Measurements from ENCODE around the gene IGSF21. TPM values are rescaled to one million over a fixed set of nuclear protein-coding genes. Genes with fewer than 3 reads are reported as not detected.

The IGSF21 gene
- total and polyA plus RNA-seq, 2 of the 4 experiments (the other 2 are of a cell fraction): not detected

- no peak overlapping the region for H3K9ac ChIP-seq (ENCODE audit: low read depth, low read length)
- H3K4me3 ChIP-seq (ENCODE audit: insufficient read depth, low read depth, low read length): no peak overlapping the region
- H4K91ac ChIP-seq (ENCODE audit: insufficient read depth, low read depth, low read length): no peak overlapping the region
- H3K23ac ChIP-seq (ENCODE audit: low read depth, low read length): no peak overlapping the region
- ChIA-PET CTCF (no interaction called here), POLR2A (ENCODE audit: unreplicated experiment) (no interaction called here)
- no peaks in the 10 kb centered on the region for H4K20me1 ChIP-seq (ENCODE audit: insufficient read depth, low read length)
- H3K4ac ChIP-seq (ENCODE audit: low read depth, low read length): no peak overlapping the region
- DNase-seq: no peak
- H3K36me3 ChIP-seq (ENCODE audit: control insufficient read depth, insufficient read depth, low read length): no peaks in the 10 kb centered on the region
- H2AK5ac ChIP-seq (ENCODE audit: low read depth, low read length): no peak overlapping the region
- no peak overlapping the region for H4K5ac ChIP-seq (ENCODE audit: low read depth, low read length)
- H3K18ac ChIP-seq (ENCODE audit: low read depth, low read length): no peak overlapping the region
- no peak for ATAC-seq (ENCODE audit: low read depth)
- H3K14ac ChIP-seq (replicated peaks; ENCODE audit: low read depth, low read length): no peak overlapping the region
- H2BK5ac ChIP-seq (ENCODE audit: low read depth, low read length, poor library complexity, severe bottlenecking): no peak overlapping the region
- BruUV-seq (replicated peaks): no TSS peak
- no peak overlapping the region for H2BK120ac ChIP-seq (ENCODE audit: low read depth, low read length)
- dilution Hi-C loops (cut with HindIII; ENCODE audit: low sequenced_read_pairs, unreplicated experiment): no loop called here
- no peak overlapping the region for H2BK15ac ChIP-seq (ENCODE audit: low read depth, low read length)
- no peak overlapping the region for H3K4me2 ChIP-seq (ENCODE audit: low read depth, low read length)
- TF ChIP-seq RAD21 (IDR thresholded peaks at IDR 0.05; ENCODE audit: low read length) (no peak), MAFK (IDR thresholded peaks at IDR 0.05; ENCODE audit: low read depth, low read length) (no peak), MAZ (IDR thresholded peaks at IDR 0.05; ENCODE audit: borderline replicate concordance, low read depth, low read length) (no peak), MXI1 (IDR thresholded peaks at IDR 0.05; ENCODE audit: borderline replicate concordance, low read depth, low read length) (no peak), NFE2L2 (IDR thresholded peaks at IDR 0.05; ENCODE audit: low read depth, low read length) (no peak)
- no peak overlapping the region for H3K27ac ChIP-seq (ENCODE audit: insufficient read depth, low read length)
- no peak overlapping the region for H2AK9ac ChIP-seq (replicated peaks; ENCODE audit: low read depth, low read length, poor library complexity)
- 58% methylated on average over 4 of the region's 15 CpGs; no CpG with 5 or more reads in 1 of the 2 experiments for WGBS, 2 experiments (ENCODE audit: extremely low coverage in 2 of 2, insufficient read length in 1 of 2)
- intact Hi-C loops (cut with micrococcal nuclease): no loop called here
- H2AFZ ChIP-seq (replicated peaks; ENCODE audit: low read length, poor library complexity): no peak overlapping the region
- no peaks in the 10 kb centered on the region for H3K4me1 ChIP-seq (ENCODE audit: control insufficient read depth, insufficient read depth, low read length)
- H3K56ac ChIP-seq (ENCODE audit: extremely low read depth, insufficient read depth, low read length): no peak overlapping the region
- H3K79me1 ChIP-seq (ENCODE audit: low read depth in 1 of 2, low read length in 2 of 2): no peaks in the 10 kb centered on the region
- no peaks in the 10 kb centered on the region for H3K27me3 ChIP-seq (ENCODE audit: control insufficient read depth, insufficient read depth, low read length)
- no peak overlapping the region for H2BK20ac ChIP-seq (ENCODE audit: low read depth, low read length)
- H3K9me3 ChIP-seq (ENCODE audit: control insufficient read depth, insufficient read depth, low read length): peaks cover 11% of the 10 kb centered on the region; the same call in 1 of the 2 replicates
- in situ Hi-C loops (cut with MboI; ENCODE audit: low sequenced_read_pairs): no loop called here
- H3K9me1 ChIP-seq (ENCODE audit: insufficient read depth, low read length): no peaks in the 10 kb centered on the region
- H4K8ac ChIP-seq (ENCODE audit: low read depth in 2 of 2, low read length in 2 of 2): no peak overlapping the region
Measured at GRCh38 chr1:18422076-18422777, 314.6 kb downstream of the IGSF21 start.

Measured in IMR-90 (cell line).